Embryonic facial prominence (tissue), 1 donor: Measurements from ENCODE around the gene ZNF493.
A peak's percentile ranks its signal among the peaks of the same experiment; 100 is the strongest.

Experiments
- DNase-seq: peaks from one replicate; pipeline ENCODE4 v3.0.0-alpha.2; 2016; ENCODE audit errors: extremely low spot score

ZNF493 gene

DNA sequence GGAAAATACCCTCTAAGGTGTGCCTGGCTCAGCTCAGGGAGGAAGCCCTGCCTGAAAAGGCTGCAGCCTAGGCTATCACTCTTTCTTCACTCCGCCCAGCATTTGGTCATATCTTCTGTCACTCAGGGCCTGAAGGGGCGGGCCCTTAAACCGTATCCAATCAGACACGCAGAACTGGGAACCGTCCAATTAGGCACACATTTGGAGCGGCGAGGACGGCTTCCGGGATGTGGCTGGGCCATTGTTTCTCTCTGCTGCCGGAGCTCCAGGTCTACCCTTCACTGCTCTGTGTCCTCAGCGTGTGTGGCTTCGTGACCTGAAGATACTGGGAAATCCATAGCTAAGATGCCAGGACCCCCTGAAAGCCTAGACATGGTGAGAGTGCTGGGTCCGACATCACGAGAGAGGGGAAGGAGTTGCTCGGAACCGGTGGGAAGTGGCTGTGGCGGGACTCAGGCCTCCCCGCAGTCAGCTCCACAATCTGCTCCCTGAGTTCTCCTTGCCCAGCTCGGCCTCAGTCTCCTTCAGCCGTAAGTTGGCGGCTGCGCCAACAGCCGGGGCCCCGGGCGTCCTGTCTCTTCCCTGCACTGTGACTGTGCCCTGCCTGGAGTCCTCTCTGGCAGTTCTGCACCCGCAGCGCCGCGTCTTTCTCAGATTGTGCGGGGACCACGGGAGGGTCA, at the start of gene ZNF493:
ZNF493 (plus strand) TSS at position 241 of the 680 bp plus-strand sequence; CDS start at position 346, 105 bp downstream.
- peak; percentile 92 for DNase-seq

DNA sequence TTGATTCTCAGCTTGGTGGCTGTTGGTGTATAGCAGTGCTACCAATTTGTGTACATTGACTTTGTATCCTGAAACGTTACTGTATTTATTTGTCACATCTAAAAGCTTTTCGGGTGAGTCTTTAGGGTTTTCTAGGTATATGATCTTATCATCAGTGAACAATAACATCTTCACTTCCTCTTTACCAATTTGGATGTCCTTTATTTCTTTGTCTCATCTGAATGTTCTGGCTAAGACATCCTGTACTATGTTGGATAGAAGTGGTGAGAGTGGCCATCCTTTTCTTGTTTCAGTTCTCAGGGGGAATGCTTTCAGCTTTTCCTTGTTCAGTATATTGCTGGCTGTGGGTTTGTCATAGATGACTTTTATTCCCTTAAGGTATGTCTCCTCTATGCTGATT, 44.1 kb upstream of the ZNF493 start:
- no peak for DNase-seq

DNA sequence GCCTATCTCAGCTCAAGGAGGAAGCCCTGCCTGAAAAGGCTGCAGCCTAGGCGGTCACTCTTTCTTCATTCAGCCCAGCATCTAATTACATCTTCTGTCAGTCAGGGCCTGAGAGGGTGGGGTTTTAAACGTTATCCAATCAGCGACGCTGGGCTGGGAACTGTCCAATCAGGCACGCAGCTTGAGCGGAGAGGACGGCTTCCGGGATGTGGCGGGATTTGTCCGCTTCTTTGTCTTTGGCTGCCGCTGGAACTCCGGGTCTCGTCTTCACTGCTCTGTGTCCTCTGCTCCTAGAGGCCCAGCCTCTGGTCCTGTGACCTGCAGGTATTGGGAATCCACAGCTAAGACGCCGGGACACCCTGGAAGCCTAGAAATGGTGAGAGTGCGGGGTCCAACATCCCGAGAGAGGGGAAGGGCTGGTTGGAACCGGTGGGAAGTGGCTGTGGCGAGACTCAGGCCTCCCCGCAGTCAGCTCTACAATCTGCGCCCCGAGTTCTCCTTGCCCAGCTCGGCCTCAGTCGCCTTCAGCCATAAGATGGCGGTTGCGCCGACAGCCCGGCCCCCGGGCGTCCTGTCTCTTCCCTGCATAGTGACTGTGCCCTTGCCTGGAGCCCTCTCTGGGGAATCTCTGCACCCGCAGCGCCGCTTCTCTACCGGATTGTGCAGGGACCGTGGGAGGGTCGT, 38.0 kb upstream of the ZNF493 start, which contains the start of gene ZNF738:
ZNF738 (plus strand) TSS at position 233 of the 684 bp plus-strand sequence; CDS start at position 374, 141 bp downstream.
- DNase-seq, result peak; percentile 89

DNA sequence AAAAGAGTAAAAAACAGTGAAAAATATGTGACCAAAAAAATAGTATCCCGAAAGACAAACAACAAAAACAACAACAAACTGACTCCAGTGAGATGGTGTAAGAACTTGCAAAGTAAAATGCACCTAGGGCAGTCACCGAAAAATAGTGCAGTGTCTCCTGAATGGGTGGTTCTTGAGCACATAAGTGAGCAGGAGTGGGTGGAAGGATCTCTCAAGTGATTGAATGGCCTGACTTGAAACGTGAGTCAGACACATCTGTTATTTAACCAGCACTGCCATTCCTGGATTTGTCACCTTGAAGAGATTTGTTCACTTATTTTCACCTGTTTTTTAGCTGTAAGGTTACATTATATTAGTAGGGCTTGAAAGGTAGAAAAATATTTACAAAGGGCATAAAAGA, 34.6 kb upstream of the ZNF493 start:
- no peak for DNase-seq

DNA sequence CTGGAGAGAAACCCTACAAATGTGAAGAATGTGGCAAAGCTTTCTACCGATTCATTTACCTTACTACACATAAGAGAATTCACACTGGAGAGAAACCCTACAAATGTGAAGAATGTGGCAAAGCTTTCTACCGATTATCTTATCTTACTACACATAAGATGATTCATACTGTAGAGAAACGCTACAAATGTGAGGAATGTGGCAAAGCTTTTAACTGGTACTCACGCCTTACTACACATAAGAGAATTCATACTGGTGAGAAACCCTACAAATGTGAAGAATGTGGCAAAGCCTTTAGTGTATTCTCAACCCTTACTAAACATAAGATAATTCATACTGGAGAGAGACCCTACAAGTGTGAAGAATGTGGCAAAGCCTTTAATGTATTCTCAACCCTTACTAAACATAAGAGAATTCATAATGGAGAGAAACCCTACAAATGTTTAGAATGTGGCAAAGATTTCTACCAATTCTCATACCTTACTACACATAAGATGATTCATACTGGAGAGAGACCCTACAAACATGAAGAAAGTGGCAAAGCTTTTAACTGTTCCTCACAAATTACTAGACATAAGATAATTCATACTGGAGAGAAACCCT, 12.9 kb upstream of the ZNF493 start:
- DNase-seq, result no peak

DNA sequence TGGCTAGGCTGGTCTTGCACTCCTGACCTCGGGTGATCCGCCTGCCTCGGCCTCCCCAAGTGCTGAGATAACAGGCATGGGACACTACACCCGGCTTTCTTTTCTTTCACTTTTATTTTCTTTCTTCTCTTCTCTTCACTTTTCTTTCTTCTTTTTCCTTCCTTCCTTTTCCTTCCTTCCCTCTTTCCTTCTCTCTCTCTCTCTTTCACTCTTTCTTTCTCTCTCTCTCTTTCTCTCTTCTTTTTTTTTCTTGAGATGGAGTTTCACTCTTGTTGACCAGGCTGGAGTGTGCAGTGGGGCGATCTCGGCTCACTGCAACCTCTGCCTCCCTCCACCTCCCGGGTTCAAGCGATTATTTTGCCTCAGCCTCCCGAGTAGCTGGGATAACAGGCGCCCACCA, 812 bp upstream of the ZNF493 start:
- no peak for DNase-seq

DNA sequence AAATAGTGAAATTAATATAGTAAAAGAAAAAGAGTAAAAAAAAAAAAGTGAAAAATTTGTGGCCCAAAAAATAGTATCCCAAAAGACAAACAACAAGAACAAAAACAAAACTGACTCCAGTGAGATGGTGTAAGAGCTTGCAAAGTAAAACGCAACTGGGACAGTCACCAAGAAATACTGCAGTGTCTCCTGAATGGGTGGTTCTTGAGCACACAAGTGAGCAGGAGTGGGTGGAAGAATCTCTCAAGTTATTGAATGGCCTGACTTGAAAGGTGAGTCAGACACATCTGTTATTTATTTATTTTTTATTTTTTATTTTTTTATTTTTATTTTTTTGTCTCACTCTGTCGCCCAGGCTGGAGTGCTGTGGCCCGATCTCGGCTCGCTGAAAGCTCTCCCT, 1.9 kb downstream of the ZNF493 start:
- no peak for DNase-seq

DNA sequence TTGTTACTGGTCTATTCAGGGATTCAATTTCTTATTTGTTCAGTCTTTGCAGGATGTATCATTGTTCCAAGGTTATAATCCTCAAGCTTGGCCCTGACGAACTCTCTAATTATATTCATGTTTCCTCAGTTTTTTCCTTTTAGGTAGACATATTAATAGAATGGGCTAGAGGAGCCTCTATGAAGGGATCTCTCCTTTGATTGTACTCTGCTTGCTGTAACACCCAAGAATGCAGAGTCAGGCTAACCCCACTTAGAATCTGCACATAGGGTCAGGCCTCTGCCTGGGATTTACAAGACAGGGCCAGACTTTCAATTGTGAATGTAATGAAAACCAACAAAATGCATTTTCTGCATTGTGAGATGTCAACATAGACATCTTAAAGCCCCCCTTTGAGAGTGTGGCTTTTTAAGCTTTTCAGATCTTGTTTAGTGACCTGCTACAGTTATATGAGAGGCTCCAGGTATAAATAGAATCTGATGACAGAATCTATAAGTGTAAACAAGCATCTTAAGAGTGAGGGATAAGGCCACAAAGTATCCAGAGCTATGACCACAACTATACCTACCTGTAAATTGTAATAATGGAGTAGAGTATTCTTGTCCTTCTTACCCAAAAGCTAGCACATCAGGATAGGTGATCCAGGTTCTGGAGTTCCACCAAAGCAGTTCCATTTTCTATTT, 5.5 kb downstream of the ZNF493 start:
- DNase-seq, result no peak

DNA sequence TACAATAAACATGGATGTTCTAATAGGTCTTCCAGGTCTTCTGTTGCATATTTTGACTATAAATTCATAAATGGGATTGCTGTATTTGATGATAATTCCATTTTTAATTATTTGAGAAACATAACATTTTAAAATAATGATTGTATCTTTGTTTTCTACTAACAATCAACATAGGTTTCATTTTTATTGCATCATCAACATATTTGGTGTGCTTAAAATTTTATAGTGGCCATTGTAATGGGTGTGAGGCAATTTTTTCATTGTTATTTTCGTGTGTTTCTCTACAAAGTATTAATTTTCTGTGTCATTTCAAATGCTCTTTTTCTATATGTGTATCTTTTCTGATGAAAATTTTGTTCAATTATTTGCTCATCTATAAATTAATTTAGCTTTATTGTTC, 13.2 kb downstream of the ZNF493 start:
- no peak for DNase-seq

DNA sequence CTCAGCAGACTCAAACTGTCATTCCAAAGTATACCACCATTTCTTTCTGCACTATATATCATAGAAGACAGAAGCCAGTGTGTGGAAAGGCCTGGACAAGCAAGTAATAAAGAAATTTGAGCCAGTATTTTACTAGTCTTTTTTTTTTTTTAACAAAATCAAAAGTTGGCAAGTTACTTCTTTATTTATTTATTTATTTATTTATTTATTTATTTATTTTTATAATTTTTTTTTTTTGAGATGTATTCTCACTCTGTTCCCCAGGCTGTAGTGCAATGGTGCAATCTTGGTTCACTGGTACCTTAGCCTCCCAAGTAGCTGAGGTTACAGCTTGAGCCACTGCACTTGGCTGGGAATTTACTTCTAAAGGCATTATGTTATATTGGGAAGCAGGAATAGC, 25.3 kb downstream of the ZNF493 start:
- DNase-seq, result no peak

DNA sequence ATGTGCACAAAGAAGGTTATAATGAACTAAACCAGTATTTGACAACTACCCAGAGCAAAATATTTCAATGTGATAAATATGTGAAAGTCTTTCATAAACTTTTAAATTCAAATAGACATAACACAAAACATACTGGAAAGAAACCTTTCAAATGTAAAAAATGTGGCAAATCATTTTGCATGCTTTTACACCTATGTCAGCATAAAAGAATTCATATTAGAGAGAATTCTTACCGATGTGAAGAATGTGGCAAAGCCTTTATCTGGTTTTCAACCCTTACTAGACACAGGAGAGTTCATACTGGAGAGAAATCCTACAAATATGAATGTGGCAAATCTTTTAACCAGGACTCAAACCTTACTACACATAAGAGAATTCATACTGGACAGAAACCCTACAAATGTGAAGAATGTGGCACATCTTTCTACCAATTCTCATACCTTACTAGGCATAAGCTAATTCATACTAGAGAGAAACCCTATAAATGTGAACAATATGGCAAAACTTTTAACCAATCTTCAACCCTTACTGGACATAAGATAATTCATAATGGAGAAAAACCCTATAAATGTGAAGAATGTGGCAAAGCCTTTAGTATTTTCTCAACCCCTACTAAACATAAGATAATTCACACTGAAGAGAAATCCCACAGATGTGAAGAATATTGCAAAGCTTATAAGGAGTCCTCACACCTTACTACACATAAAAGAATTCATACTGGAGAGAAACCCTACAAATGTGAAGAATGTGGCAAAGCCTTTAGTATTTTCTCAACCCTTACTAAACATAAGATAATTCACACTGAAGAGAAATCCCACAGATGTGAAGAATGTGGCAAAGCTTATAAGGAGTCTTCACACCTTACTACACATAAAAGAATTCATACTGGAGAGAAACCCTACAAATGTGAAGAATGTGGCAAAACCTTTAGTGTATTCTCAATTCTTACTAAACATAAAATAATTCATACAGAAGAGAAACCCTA, 26.4 kb downstream of the ZNF493 start:
- no peak for DNase-seq

DNA sequence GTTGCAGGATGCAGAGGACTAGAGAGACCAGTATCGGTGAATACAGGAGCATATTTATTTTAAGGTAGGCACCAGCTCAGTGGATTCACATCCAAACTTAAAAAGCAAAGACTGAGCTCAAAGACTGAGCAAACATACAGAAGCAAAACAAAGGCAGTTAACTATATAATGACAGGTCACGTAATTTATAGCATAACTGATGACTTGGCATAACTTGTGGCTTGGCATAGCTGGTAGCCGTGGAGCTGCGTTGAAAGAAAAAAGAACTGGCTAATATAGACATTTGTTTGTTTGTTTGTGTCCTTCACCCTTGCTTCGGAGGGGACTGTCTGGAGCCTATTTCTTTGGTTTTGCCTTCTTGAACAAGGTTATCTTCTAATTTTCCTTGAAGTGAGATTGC, 33.7 kb downstream of the ZNF493 start:
- DNase-seq, result no peak

DNA sequence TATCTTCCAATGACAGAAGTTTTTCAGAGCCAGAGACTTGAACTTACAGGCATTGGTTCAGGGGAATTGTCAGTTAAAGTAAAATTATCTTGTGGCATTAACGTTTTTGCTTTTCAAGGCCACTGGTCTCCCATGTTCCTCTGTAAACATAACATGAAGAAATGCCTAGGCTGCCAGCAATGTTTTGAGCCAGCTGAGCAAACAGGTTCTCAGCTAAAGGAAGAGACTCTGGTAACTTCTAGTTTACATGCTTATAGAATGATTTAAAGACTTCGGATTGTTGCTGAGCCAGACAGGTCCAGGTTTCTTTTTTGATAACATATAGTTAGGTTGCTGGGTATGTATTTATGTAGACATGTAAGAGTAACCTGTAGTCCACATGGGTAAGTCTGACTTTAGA, 35.7 kb downstream of the ZNF493 start:
- DNase-seq, result no peak

DNA sequence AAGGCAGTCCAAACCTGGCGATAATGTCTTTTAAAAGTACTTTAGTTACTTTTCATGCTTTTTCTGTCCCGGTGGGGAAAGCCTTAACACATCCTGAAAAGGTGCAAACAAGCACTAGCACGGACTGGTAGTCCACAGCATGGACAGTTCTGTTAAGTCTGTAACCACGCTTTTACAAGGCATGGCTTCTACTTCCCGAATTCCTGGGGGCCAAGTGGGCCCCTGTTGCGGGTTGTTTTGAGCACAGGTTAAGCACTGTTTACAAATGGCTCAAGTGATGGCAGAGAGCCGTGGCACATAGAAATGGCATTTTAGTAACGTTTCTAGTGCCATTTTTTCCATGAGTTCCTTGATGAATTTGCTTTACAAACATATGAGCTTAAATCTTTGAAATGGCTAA, 37.6 kb downstream of the ZNF493 start:
- DNase-seq, result no peak

DNA sequence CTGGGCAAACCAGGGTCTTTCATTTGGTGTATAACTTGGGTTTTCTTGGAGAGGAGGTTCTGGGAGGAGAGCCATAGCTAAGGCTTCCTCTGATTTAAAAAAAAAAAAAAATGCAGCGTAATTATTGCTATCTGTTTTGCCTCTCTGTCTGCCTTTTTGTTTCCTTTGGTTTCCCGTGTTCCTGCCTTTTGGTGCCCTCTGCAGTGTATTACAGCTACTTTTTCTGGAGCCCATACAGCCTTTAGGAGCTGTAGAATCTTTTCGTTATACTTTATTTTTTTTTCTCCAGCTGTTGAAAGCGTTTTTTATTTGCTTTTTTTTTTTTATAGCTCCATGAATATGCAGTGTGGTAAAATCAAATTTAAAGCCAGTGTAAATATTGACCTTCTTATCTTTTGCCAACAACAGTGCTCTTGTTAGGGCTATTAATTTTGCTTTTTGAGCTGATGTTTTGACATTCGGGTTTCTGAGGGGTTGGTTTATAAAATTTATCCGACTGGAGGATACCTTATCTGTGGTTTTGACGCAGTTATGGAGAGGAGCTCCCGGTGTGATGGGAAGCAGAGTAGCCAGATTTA, 38.1 kb downstream of the ZNF493 start:
- DNase-seq, result no peak

DNA sequence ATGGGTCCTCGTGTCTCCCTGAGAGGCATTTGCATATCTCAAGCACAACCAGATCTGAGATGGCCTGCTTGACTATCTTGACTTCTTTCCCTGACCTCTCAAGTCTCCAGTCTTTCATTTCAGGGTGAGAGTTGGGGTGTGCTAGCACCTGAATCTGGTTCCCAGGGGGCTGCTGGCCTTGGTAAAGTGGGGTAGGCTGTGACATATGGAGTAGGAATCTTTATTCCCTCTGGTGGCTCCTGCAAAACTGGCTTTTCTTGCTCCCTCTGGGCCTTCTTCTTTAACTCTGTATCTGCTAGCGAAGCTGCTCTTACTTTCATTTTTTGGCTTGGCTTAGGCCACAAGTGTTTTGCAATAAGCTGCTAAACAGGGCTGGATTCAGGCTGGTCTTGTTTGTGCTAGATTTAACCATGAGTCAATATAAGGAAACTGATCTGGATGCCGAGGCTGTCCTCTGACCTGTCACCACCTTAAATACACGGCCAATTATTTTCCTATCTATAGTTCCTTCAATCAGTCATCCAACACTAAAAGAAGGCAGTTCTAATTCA, 42.3 kb downstream of the ZNF493 start:
- no peak for DNase-seq

DNA sequence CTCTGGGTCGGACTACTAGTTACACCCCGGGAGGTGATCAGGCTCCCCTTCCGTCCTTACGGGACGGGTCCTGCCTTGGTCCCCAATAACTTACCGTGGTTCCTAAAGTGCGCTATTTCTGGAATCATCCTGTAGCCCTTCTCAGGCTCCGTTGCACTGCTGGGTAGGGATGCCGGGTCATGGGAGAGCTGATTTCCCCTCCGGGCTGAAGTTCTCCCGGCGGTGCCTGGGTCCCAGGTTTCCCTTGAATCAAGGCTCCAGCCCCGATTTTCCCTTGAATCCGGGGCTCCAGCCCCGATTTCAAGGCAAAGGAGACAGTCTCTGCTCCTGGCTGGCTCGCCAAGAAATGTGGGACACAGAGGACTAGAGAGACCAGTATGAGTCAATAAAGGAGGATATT, 43.4 kb downstream of the ZNF493 start:
- no peak for DNase-seq

DNA sequence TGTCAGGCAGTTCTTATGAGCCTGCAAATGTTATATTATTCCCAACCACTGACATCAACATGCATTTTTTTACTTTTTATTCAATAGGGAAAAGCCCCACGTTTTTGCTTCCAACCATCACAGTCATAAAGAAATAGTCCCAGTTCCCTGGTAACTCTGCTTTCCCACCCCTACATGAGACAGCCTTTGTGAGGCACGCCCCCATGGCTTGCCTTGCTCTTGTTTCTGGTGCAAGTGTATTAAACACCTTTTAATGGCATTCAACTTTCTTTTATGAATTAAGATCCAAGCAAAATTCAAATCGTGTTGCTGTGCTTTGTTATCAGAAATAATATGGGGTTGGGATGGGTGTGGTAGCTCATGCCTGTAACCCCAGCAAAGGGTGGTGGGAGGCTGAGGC, 54.3 kb downstream of the ZNF493 start:
- no peak for DNase-seq

DNA sequence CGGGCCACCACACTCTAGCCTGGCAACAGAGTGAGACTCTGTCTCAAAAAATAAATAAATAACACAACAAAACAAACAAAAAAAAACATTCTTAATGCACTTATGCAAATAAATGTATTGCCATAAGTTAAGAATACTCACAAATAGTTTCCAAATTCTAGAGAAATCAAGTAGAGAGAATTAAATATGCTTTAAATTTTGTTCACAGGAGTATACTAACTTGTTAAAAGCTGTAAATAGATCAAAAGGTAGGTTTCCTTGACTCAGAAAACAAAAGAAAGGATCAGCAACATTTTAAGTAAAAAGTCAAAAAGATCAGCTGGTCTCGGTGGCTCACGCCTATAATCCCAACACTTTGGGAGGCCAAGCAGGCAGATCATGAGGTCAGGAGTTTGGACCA, 58.0 kb downstream of the ZNF493 start:
- DNase-seq, result no peak

DNA sequence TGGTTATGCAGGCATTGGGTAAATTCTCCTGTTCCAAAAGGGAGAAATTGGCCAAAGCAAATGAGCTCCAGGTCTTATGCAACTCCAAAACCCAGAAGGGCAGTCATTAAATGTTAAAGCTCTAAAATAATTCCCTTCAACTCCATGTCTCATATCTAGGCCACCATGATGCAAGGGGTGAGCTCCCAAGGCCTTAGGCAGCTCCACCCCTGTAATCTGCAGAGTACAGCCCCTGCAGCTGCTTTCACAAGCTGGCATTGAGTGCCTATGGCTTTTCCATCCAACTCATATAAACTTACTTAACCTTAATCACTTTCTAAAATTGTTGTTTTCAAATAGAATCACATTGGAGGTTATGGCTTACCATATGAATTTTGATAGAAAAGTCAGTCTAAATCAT, 63.8 kb downstream of the ZNF493 start:
- DNase-seq, result no peak

DNA sequence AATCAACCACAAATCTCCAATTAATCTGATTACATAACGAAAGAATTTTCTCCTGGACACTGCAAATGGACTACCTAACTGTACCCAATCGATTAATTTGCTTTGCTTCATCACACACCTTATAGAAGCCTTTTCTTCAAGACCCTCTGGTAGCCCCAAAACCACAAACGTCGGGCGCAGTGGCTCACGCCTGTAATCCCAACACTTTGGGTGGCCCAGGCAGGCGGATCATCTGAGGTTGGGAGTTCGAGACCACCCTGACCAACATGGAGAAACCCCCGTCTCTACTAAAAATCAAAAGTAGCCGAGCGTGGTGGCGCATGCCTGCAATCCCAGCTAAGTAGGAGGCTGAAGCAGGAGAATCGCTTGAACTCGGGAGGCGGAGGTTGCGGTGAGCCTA, 65.6 kb downstream of the ZNF493 start:
- no peak for DNase-seq
